Neural cell (in vitro differentiated cells): ENCODE measurements around the gene CCDC85C. TPM values are rescaled to one million over a fixed set of nuclear protein-coding genes. Genes with fewer than 3 reads are reported as not detected.

Experiments
- H2AFZ ChIP-seq: fragments of 200-600, 300-800 bp; sonication (generic), shearing (Covaris generic); 2 replicates; pipeline ENCODE4 v1.6.0; 2014; ENCODE audit warnings: low read depth, mild to moderate bottlenecking, antibody characterized with exemption, low read length, moderate library complexity
- H3F3A ChIP-seq: fragments of 200-600 bp; shearing (Covaris generic); 2 replicates; pipeline ENCODE4 v1.6.1; 2016; ENCODE audit warnings: mild to moderate bottlenecking, moderate library complexity, mixed read lengths, antibody characterized with exemption, low read length; ENCODE audit not compliant: insufficient read depth, poor library complexity, severe bottlenecking
- H3K27ac ChIP-seq: fragments of 200-600, 300-800 bp; sonication (generic), shearing (Covaris generic); 2 replicates; pipeline ENCODE4 v1.5.1; 2014; ENCODE audit warnings: mild to moderate bottlenecking, low read length, moderate library complexity
- H3K27me3 ChIP-seq: fragments of 300-800, 200-600 bp; sonication (generic), shearing (Covaris generic); 2 replicates; pipeline ENCODE4 v1.6.0; 2014; ENCODE audit warnings: mild to moderate bottlenecking, low read depth, low read length, moderate library complexity; ENCODE audit not compliant: insufficient read depth
- H3K36me3 ChIP-seq: fragments of 300-800, 200-600 bp; sonication (generic), shearing (Covaris generic); 2 replicates; pipeline ENCODE4 v1.5.1; 2014; ENCODE audit warnings: mild to moderate bottlenecking, antibody characterized with exemption, low read length, moderate library complexity; ENCODE audit not compliant: insufficient read depth
- H3K4me2 ChIP-seq: fragments of 300-800, 200-600 bp; sonication (generic), shearing (Covaris generic); 2 replicates; pipeline ENCODE4 v1.6.0; 2014; ENCODE audit warnings: mild to moderate bottlenecking, low read length
- H3K4me3 ChIP-seq: fragments of 300-800, 200-600 bp; sonication (generic), shearing (Covaris generic); 2 replicates; pipeline ENCODE4 v1.5.1; 2014; ENCODE audit warnings: mild to moderate bottlenecking, low read length, moderate library complexity
- H3K79me2 ChIP-seq: fragments of 200-600 bp; shearing (Covaris generic); replicated peaks from 2 replicates; pipeline ENCODE4 v1.6.0; 2014; ENCODE audit warnings: mild to moderate bottlenecking, low read length, moderate library complexity; ENCODE audit not compliant: insufficient read depth
- H3K9ac ChIP-seq: fragments of 300-800, 200-600 bp; sonication (generic), shearing (Covaris generic); 2 replicates; pipeline ENCODE4 v1.6.1; 2016; ENCODE audit warnings: mild to moderate bottlenecking, low read length, mixed read lengths
- H3K9me2 ChIP-seq: fragments of 200-600 bp; shearing (Covaris generic); 2 replicates; pipeline ENCODE4 v1.6.1; 2016; ENCODE audit warnings: mild to moderate bottlenecking, low read length, mixed read lengths; ENCODE audit not compliant: insufficient read depth
- H3K9me3 ChIP-seq: fragments of 200-600, 300-800 bp; sonication (generic), shearing (Covaris generic); 2 replicates; pipeline ENCODE4 v1.6.1; 2016; ENCODE audit warnings: mild to moderate bottlenecking, mixed run types, low read length, moderate library complexity, mixed read lengths
- H4K20me1 ChIP-seq: fragments of 200-600 bp; shearing (Covaris generic); 2 replicates; pipeline ENCODE4 v1.6.1; 2016; ENCODE audit warnings: mild to moderate bottlenecking, mixed run types; ENCODE audit not compliant: insufficient read depth
- EP300 ChIP-seq: fragments of 450-650 bp; conservative IDR thresholded peaks from 2 replicates; pipeline ENCODE4 v1.6.1; 2014; ENCODE audit warnings: antibody characterized with exemption, mild to moderate bottlenecking, moderate library complexity; ENCODE audit not compliant: poor library complexity, severe bottlenecking
- EZH2 ChIP-seq: fragments of 200-600, 300-800 bp; shearing (Covaris generic), sonication (generic); IDR thresholded peaks from 2 replicates; pipeline ENCODE4 v1.6.1; 2014; ENCODE audit warnings: antibody characterized with exemption, low read length, borderline replicate concordance, mild to moderate bottlenecking; ENCODE audit not compliant: insufficient read depth, poor library complexity, severe bottlenecking
- MXI1 ChIP-seq: fragments of 450-650 bp; conservative IDR thresholded peaks from 2 replicates; pipeline ENCODE4 v1.6.1; 2014; ENCODE audit warnings: antibody characterized with exemption, mild to moderate bottlenecking; ENCODE audit not compliant: poor library complexity, severe bottlenecking
- POLR2AphosphoS5 ChIP-seq: IDR thresholded peaks from 2 replicates; pipeline ENCODE4 v1.6.1; 2012
- RAD21 ChIP-seq: fragments of 450-650 bp; conservative IDR thresholded peaks from 2 replicates; pipeline ENCODE4 v1.6.1; 2014; ENCODE audit warnings: antibody characterized with exemption, mild to moderate bottlenecking, moderate library complexity
- SMC3 ChIP-seq: fragments of 450-650 bp; conservative IDR thresholded peaks from 2 replicates; pipeline ENCODE4 v1.6.1; 2014; ENCODE audit warnings: antibody characterized with exemption, mild to moderate bottlenecking, moderate library complexity; ENCODE audit not compliant: poor library complexity
- TAF1 ChIP-seq: IDR thresholded peaks from 2 replicates; pipeline ENCODE4 v1.6.1; 2012; ENCODE audit warnings: low read depth
- polyA plus RNA-seq: library from polyadenylated mRNA; depleted of rRNA; stranded (reverse); fragments of >200 nt; gene quantifications from 2 replicates; pipeline ENCODE4 v1.2.3, GENCODE V29; 2014
- TF ChIP-seq, protein P1 (sequence below): IDR thresholded peaks from 2 replicates; pipeline ENCODE4 v1.6.1; 2012; ENCODE audit warnings: borderline replicate concordance
- TF ChIP-seq, protein P2 (sequence below): fragments of 450-650 bp; IDR thresholded peaks from 2 replicates; pipeline ENCODE4 v1.5.1; 2014; ENCODE audit warnings: antibody characterized with exemption, mild to moderate bottlenecking, moderate library complexity; ENCODE audit not compliant: poor library complexity, severe bottlenecking

Gene CCDC85C
- polyA plus RNA-seq, 1 donor from 2014 or later = 24.8 TPM

DNA sequence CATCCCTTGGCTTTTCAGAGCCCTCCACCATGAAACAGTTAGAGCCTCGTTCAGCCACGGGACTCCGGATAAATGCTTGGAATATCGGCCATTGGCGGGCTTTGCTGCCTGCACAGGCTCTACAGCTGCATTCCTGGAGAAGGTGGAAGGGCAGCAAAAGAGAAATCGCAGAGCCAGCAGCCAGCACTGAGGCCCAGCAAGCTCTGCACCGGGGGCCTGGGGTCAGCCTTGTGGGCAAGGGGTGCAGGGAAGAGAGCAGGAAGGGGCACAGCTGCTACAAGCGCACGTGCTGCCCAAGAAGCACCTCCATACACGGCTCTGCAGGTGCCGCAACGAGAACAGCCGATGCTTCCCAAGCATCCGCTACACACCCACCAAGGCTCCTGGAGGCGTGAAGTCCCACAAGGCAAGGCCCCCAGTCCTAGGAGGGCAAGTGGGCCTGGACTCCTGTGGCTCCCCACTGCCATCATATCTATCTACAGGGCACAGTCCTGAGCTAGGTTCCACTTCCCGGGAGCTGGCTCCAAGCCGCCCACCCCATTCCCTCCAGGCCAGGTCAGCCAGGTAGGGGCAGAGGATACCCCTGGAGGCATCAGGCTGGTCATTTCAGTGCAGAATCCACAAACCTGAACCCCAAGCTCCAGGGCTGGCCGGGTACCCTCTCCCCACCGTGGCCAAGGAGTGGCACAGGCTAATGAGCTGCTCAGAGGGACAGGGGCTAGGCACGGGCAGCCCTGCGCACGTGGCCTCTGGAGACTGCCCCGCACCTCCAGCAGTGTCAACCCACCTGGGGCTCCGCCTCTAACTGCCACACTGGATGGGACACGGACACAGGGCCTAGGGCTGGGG is 82.6 kb downstream of the CCDC85C start:
- no peaks in the 10 kb centered on the region for H4K20me1 ChIP-seq
- H3K9me3 ChIP-seq = no peaks in the 10 kb centered on the region
- H3K36me3 ChIP-seq = no peaks in the 10 kb centered on the region
- no peaks in the 10 kb centered on the region for H3K27me3 ChIP-seq
- TF ChIP-seq, protein P1, sequence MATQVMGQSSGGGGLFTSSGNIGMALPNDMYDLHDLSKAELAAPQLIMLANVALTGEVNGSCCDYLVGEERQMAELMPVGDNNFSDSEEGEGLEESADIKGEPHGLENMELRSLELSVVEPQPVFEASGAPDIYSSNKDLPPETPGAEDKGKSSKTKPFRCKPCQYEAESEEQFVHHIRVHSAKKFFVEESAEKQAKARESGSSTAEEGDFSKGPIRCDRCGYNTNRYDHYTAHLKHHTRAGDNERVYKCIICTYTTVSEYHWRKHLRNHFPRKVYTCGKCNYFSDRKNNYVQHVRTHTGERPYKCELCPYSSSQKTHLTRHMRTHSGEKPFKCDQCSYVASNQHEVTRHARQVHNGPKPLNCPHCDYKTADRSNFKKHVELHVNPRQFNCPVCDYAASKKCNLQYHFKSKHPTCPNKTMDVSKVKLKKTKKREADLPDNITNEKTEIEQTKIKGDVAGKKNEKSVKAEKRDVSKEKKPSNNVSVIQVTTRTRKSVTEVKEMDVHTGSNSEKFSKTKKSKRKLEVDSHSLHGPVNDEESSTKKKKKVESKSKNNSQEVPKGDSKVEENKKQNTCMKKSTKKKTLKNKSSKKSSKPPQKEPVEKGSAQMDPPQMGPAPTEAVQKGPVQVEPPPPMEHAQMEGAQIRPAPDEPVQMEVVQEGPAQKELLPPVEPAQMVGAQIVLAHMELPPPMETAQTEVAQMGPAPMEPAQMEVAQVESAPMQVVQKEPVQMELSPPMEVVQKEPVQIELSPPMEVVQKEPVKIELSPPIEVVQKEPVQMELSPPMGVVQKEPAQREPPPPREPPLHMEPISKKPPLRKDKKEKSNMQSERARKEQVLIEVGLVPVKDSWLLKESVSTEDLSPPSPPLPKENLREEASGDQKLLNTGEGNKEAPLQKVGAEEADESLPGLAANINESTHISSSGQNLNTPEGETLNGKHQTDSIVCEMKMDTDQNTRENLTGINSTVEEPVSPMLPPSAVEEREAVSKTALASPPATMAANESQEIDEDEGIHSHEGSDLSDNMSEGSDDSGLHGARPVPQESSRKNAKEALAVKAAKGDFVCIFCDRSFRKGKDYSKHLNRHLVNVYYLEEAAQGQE = no peak
- TF ChIP-seq, protein P2, sequence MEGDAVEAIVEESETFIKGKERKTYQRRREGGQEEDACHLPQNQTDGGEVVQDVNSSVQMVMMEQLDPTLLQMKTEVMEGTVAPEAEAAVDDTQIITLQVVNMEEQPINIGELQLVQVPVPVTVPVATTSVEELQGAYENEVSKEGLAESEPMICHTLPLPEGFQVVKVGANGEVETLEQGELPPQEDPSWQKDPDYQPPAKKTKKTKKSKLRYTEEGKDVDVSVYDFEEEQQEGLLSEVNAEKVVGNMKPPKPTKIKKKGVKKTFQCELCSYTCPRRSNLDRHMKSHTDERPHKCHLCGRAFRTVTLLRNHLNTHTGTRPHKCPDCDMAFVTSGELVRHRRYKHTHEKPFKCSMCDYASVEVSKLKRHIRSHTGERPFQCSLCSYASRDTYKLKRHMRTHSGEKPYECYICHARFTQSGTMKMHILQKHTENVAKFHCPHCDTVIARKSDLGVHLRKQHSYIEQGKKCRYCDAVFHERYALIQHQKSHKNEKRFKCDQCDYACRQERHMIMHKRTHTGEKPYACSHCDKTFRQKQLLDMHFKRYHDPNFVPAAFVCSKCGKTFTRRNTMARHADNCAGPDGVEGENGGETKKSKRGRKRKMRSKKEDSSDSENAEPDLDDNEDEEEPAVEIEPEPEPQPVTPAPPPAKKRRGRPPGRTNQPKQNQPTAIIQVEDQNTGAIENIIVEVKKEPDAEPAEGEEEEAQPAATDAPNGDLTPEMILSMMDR = no peak
- TF ChIP-seq TAF1 = no peak
- no peak for TF ChIP-seq MXI1
- no peak for TF ChIP-seq EZH2
- TF ChIP-seq POLR2AphosphoS5 = no peak
- no peak for TF ChIP-seq SMC3
- no peak for TF ChIP-seq RAD21
- TF ChIP-seq EP300 = no peak
- H3K9ac ChIP-seq = no peak overlapping the region
- H2AFZ ChIP-seq = no peak overlapping the region
- H3K27ac ChIP-seq = no peak overlapping the region
- no peaks in the 10 kb centered on the region for H3K9me2 ChIP-seq
- no peaks in the 10 kb centered on the region for H3F3A ChIP-seq
- peaks cover 5% of the 10 kb centered on the region for H3K79me2 ChIP-seq
- H3K4me2 ChIP-seq = no peak overlapping the region
- no peak overlapping the region for H3K4me3 ChIP-seq

DNA sequence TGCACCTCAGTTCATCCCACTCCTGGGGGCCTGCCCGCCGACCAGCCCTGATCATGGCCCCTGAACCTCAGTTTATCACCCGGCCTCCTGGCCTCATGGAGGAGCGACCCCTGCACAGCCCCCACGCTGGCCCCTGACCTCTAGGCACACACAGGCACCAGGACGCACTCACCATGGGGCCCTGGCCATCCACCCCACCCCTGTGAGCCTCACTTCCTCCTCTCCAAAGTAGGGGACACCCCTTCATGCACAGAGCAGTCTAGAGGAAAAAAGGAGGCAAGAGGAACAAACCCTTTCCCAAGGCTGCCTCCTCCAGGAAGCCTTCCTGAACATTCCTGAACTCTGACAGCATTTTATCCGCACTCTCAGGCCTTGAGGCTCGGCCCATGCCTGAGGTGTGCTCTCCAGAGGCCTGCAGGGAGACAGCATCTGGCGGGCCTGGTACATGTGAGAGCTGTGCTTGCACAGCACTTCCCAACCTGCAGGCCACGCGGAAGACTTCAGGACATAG is 83.4 kb downstream of the CCDC85C start:
- Histone ChIP-seq H3F3A (no peaks in the 10 kb centered on the region), H3K4me2 (no peak overlapping the region), H3K27me3 (no peaks in the 10 kb centered on the region), H2AFZ (no peak overlapping the region), H3K9me2 (no peaks in the 10 kb centered on the region), H3K9ac (no peak overlapping the region), H3K36me3 (no peaks in the 10 kb centered on the region), H4K20me1 (no peaks in the 10 kb centered on the region), H3K79me2 (peaks cover 5% of the 10 kb centered on the region), H3K4me3 (no peak overlapping the region), H3K9me3 (no peaks in the 10 kb centered on the region), H3K27ac (no peak overlapping the region)
- no peak for TF ChIP-seq RAD21
